ENCODE measurements around the gene EFNA3.

Gene EFNA3

DNA sequence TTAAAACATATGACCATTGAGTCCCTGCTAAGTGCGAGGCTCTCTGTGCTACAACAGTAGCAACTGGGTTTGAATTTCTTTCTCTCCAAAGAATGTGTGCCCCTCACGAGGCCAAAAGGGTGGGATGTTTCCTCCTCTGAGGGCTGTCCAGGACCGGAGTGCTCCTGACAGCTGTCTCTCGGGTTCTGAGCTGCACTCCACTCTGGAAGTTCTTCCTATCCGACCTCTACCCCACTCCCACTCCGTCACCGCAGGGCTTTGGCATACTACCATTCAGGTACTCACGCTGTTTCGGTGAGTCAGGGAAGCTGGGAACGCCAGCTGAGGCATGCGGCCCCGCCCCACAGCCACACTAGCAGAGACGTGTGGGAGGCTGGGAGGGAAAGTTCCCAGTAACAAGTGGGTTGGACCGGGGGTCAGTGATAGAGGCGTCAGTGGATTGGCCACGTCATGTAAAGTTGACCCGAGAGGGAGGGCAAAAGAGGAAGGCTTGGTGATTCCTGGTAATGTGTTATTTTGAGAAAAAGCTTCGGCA is 56.3 kb downstream of the EFNA3 start:
- DNase-seq = peak; percentile 30

DNA sequence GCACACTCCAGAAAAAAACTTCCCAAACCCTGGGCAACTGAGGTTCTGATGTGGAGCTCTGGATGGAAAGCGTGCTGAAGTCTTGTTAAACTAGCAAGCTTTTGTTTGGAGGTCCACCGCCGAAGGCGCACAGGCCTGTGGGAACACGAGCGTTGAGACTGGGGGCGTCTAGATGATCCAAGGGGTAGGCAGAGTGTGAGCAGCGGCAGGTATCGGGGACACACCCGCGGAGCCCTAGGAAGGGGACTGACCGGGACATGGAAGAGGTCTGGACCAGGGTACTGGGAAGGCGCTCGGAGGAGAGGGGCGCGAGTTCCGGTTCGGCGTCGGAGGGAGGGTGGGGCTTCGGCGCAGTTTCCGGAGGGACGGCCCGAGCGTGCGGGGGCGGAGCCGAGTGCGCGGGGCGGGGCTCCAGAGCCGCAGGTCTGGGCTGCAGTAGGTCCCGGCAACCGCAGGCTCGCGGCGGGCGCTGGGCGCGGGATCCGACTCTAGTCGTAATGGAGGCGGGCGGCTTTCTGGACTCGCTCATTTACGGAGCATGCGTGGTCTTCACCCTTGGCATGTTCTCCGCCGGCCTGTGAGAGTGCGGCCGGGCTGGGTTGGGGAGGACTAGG is 56.9 kb downstream of the EFNA3 start, which contains the start of gene SLC50A1:
Gene SLC50A1 (plus strand): TSS at position 438 of the 614 bp plus-strand sequence. CDS start 60 bp downstream, at position 498.
- DNase-seq = peak; percentile 90

DNA sequence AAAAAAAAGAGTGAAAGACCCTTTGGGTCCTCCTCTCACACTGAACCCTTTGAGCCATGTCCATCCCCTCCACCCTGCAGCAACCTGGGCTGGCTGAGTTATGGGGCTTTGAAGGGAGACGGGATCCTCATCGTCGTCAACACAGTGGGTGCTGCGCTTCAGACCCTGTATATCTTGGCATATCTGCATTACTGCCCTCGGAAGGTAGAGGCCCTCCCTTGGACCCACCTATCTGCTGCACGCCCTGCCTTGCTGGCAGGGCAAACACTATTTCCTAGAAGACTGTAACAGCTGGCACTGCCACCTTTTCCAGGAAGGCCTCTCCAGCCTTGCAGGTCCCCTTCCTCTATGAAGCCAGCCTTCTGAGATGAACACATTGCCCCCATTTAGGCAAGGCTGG is 58.1 kb downstream of the EFNA3 start:
- peak; percentile 12 for DNase-seq
